Mesothelial cell of epicardium (in vitro differentiated cells): Measurements from ENCODE around the gene RRBP1. TPM values are rescaled to one million over a fixed set of nuclear protein-coding genes. Genes with fewer than 3 reads are reported as not detected.
A peak's percentile ranks its signal among the peaks of the same experiment; 100 is the strongest.

Source experiments
- DNase-seq, 2 experiments: peaks; one replicate each; pipeline ENCODE4 v3.0.0; 2021; ENCODE audit warnings: low spot score in 2 of 2; ENCODE audit not compliant: unreplicated experiment in 2 of 2
- H3K27ac Mint-ChIP-seq: 2 replicates; pipeline ENCODE4 v1.8.0; 2021; ENCODE audit warnings: mixed read lengths
- H3K27me3 Mint-ChIP-seq: 2 replicates; pipeline ENCODE4 v1.8.0; 2021; ENCODE audit warnings: low read depth, mixed read lengths
- H3K36me3 Mint-ChIP-seq: 2 replicates; pipeline ENCODE4 v1.8.0; 2021; ENCODE audit warnings: mixed read lengths
- H3K4me1 Mint-ChIP-seq: 2 replicates; pipeline ENCODE4 v1.8.0; 2021; ENCODE audit warnings: mixed read lengths
- H3K4me3 Mint-ChIP-seq: 2 replicates; pipeline ENCODE4 v1.8.0; 2021; ENCODE audit warnings: mild to moderate bottlenecking, moderate library complexity, mixed read lengths
- H3K9me3 Mint-ChIP-seq: 2 replicates; pipeline ENCODE4 v1.8.0; 2021; ENCODE audit warnings: mixed read lengths
- CTCF ChIP-seq: fragments of 200-600 bp; sonication (generic); IDR thresholded peaks from one replicate; pipeline ENCODE4 v1.5.0; 2021; ENCODE audit warnings: antibody characterized with exemption; ENCODE audit not compliant: unreplicated experiment
- total RNA-seq: library from RNA; stranded (reverse); gene quantifications from 3 replicates; pipeline ENCODE4 v1.2.1, GENCODE V29; 2021

Gene RRBP1
- total RNA-seq, 1 donor from 2014 or later: 211 TPM

GRCh38 chr20:17610566-17611289 is 71.3 kb downstream of the RRBP1 start:
- Mint-ChIP-seq H3K4me1 (peaks cover 10% of the 10 kb centered on the region), H3K27me3 (no peaks in the 10 kb centered on the region), H3K4me3 (no peak overlapping the region)

GRCh38 chr20:17609811-17610377 is 72.1 kb downstream of the RRBP1 start:
- DNase-seq: no peak
- TF ChIP-seq CTCF: no peak
- Mint-ChIP-seq H3K9me3 (no peaks in the 10 kb centered on the region), H3K4me1 (peaks cover 12% of the 10 kb centered on the region), H3K27me3 (no peaks in the 10 kb centered on the region), H3K4me3 (no peak overlapping the region), H3K36me3 (peaks cover 12% of the 10 kb centered on the region), H3K27ac (peak overlapping the region; percentile 20)

More at GRCh38 chr20:17610566-17611289, 71.3 kb downstream of the RRBP1 start:
- H3K27ac Mint-ChIP-seq: peak overlapping the region; percentile 59
- DNase-seq: no peak
- TF ChIP-seq CTCF: no peak
- no peaks in the 10 kb centered on the region for H3K9me3 Mint-ChIP-seq
- H3K36me3 Mint-ChIP-seq: peaks cover 10% of the 10 kb centered on the region

GRCh38 chr20:17608701-17609497 is 73.1 kb downstream of the RRBP1 start:
- Mint-ChIP-seq H3K36me3 (peaks cover 14% of the 10 kb centered on the region), H3K4me1 (peaks cover 7% of the 10 kb centered on the region), H3K9me3 (no peaks in the 10 kb centered on the region), H3K27ac (peak overlapping the region; percentile 28), H3K4me3 (no peak overlapping the region), H3K27me3 (no peaks in the 10 kb centered on the region)
- DNase-seq: no peak
- no peak for TF ChIP-seq CTCF

- Mint-ChIP-seq H3K4me1 (peaks cover 2% of the 10 kb centered on the region), H3K9me3 (no peaks in the 10 kb centered on the region)
Measured at GRCh38 chr20:17606001-17606400, 76.0 kb downstream of the RRBP1 start.

More at GRCh38 chr20:17606001-17606400, 76.0 kb downstream of the RRBP1 start:
- Mint-ChIP-seq H3K27me3 (no peaks in the 10 kb centered on the region), H3K36me3 (peaks cover 16% of the 10 kb centered on the region), H3K4me3 (no peak overlapping the region), H3K27ac (no peak overlapping the region)
- DNase-seq: no peak
- TF ChIP-seq CTCF: no peak
